ENCODE measurements around the gene ZNF385A. TPM values are rescaled to one million over a fixed set of nuclear protein-coding genes. Genes with fewer than 3 reads are reported as not detected.

The ZNF385A gene
- total RNA-seq, 4 donors from 2014 or later: 8.8 to 53.9 (median 21.1) TPM

GRCh38 chr12:54427106-54427505, 42.6 kb upstream of the ZNF385A start:
- TF ChIP-seq, protein P1, sequence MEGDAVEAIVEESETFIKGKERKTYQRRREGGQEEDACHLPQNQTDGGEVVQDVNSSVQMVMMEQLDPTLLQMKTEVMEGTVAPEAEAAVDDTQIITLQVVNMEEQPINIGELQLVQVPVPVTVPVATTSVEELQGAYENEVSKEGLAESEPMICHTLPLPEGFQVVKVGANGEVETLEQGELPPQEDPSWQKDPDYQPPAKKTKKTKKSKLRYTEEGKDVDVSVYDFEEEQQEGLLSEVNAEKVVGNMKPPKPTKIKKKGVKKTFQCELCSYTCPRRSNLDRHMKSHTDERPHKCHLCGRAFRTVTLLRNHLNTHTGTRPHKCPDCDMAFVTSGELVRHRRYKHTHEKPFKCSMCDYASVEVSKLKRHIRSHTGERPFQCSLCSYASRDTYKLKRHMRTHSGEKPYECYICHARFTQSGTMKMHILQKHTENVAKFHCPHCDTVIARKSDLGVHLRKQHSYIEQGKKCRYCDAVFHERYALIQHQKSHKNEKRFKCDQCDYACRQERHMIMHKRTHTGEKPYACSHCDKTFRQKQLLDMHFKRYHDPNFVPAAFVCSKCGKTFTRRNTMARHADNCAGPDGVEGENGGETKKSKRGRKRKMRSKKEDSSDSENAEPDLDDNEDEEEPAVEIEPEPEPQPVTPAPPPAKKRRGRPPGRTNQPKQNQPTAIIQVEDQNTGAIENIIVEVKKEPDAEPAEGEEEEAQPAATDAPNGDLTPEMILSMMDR (IDR thresholded peaks at IDR 0.05; ENCODE audit: low read depth): no peak

DNA sequence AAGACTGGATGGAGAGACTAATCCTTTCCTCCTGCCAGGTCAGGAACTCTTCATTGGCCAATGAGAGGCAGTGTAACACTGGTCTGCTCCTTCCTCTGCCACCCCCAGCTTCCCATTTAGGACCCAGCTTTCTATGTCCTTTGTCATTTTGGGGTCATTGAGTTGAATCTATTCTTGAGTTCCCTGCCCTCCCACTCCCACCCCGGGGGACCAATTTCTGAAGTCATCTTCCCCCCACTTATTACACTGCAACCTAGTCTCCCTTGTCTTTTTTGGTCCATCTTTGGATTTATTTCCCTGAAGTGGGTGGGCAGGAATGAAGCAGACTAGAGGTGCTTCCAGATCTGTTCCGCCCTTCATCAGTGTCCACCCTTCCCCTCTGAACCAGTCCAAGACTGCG, 42.2 kb upstream of the ZNF385A start:
- TF ChIP-seq, protein P1 (IDR thresholded peaks at IDR 0.05; ENCODE audit: low read depth): no peak

DNA sequence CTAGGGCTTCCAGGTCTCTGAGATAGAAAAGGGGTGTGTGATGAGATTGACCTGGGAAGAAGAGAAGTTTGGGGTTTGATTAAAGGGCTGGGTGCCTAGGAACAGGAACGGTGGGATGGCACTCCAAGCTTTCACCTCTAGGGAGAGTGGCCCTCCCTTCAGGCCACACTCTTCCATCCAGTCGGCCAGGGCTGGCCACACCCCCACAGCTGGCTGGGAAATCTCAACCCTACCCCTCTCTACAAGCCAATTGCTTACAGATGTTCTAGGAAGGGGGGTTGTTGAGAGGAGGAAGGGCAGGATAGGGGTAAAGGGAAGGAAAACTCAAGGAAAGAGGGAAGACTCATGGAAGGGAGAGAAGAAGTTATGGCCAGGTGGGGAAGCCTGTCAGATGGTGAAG, 41.2 kb upstream of the ZNF385A start:
- TF ChIP-seq, protein P1 (IDR thresholded peaks at IDR 0.05; ENCODE audit: low read depth): no peak

GRCh38 chr12:54424224-54424623, 39.7 kb upstream of the ZNF385A start:
- TF ChIP-seq, protein P1 (IDR thresholded peaks at IDR 0.05; ENCODE audit: low read depth): no peak

- TF ChIP-seq, protein P1 (IDR thresholded peaks at IDR 0.05; ENCODE audit: low read depth): no peak
Observed at GRCh38 chr12:54423816-54424150, 39.2 kb upstream of the ZNF385A start.

DNA sequence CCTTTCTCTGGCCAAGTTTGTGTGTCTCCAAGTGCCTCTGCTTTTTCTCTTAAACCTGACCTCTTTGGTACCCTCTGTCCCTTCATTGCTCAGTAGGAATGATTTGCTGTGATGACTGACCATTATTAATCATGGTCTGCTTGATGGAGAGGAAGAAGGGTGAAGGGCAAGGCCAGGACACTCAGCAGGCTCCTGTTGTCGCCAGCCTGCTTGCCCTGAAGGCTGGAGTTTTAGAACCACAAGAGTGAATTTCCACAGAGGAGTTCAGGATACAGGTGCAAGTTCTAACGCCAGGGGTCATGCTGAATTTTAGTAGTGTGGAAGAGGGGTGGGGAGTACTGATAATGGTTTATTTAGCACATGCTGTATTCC, 37.3 kb upstream of the ZNF385A start:
- TF ChIP-seq, protein P1 (IDR thresholded peaks at IDR 0.05; ENCODE audit: low read depth): no peak

GRCh38 chr12:54421175-54421878, 36.8 kb upstream of the ZNF385A start:
- TF ChIP-seq, protein P1 (IDR thresholded peaks at IDR 0.05; ENCODE audit: low read depth): no peak

Measured in subcutaneous adipose tissue (tissue), 4 donors.